Kidney tubule cell (primary cell): Measurements from ENCODE around the gene ZFP36.

ENCODE experiments used
- DNase-seq: peaks from one replicate; pipeline ENCODE4 v3.0.0-alpha.2; 2018; ENCODE audit warnings: low spot score

The ZFP36 gene

GRCh38 chr19:39384839-39385568 lies 21.6 kb upstream of the ZFP36 start:
- no peak for DNase-seq

- DNase-seq = no peak
Observed at GRCh38 chr19:39385629-39386411, 20.8 kb upstream of the ZFP36 start.

GRCh38 chr19:39386557-39386956 lies 20.1 kb upstream of the ZFP36 start:
- no peak for DNase-seq

DNA sequence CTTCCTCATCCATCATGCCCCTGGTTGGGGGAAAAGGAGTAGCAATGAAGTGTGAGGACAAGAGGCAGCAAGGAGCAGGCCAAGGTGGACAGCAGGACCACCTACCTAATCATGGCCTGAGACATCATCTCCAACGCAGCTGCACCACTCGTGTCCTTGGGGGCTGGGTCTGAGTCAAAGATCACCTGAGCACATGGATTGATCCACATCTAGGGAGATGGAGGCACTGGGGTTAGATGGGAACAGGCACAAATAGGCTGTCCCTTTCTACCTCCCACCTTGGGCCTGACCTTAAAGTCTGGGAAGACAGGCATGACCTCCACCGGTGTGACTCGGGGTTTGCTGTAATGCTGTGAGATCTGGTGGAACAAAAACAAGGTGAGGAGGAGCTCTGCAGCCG lies 18.0 kb upstream of the ZFP36 start:
- DNase-seq = no peak

DNA sequence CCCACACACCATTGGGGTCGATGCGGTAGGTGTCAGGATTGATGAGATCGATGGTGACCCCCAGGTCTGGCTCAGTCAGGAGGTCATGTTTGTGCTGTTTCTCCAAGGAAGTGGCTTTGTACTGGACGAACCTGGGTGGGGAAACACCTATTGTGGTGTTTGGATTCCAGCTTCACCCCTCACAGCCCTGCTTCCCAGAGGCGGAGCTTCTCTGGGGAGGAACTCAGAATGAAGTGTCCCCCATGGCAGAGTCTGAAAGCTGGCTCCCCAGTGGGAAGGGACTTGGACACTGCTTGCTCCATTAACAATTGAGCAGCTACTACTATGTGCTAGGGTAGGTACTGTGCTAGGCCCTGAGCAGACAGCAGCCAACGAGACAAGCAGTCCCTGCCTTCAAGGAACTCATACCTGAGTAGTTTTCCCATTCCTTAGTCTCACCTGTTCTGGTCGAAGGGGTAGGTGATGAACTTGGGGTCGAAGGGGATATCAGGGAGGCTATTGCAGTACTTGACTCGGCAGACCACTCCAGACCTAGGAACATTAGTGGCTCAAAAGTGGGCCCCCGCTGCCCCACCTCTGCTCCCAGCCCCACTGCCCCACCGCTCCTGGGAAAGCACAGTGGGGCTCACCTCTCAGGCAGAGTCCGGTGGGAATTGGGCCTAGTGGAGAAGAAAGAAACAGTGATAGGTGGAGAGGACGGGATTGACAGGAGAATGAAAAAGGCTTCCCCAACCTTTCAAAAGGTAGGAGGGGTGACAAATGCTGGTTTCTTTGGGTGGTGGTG lies 16.8 kb upstream of the ZFP36 start:
- DNase-seq = no peak

GRCh38 chr19:39390451-39390750 lies 16.2 kb upstream of the ZFP36 start:
- no peak for DNase-seq

DNA sequence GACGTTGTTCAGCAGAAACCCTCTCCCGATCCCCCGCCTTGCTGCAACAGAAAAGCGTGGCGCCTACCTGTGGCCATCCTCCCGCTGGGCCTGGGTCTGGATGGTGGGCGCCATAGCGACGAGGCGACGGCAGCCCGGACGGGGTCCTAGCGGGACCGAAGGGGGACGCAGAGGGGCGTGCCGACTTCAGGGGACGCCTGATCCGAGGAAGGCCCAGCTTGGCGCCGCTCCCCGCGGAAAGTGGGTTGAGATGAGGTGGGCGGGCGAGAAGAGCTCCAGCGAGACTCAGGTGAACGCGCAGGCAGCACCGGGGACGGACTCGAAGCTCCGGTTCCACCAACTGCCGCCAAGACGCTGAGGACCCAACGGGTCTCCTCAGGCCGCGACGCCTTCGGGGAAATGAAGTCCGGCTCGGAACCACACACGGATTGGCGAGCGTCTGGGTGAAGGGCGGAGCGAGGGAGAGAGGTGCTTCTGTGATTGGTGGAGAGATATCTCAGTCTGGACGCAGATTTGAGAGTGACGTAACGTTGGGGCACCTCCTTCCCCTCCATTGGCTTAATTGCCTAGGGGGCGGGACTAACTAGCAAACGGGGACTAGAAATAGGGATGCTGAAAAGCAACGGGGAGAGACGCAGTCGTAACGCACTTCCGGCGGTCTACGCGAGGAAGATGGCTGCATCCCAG lies 15.8 kb upstream of the ZFP36 start, which contains the start of the genes MED29 and PAF1:
Gene MED29 (plus strand): TSS at position 628 of the 687 bp plus-strand sequence. CDS start 45 bp downstream, at position 673.
Gene PAF1 (minus strand): TSS at position 356 of the 687 bp plus-strand sequence. CDS start 242 bp downstream, at position 114.
- peak; percentile 100 for DNase-seq

DNA sequence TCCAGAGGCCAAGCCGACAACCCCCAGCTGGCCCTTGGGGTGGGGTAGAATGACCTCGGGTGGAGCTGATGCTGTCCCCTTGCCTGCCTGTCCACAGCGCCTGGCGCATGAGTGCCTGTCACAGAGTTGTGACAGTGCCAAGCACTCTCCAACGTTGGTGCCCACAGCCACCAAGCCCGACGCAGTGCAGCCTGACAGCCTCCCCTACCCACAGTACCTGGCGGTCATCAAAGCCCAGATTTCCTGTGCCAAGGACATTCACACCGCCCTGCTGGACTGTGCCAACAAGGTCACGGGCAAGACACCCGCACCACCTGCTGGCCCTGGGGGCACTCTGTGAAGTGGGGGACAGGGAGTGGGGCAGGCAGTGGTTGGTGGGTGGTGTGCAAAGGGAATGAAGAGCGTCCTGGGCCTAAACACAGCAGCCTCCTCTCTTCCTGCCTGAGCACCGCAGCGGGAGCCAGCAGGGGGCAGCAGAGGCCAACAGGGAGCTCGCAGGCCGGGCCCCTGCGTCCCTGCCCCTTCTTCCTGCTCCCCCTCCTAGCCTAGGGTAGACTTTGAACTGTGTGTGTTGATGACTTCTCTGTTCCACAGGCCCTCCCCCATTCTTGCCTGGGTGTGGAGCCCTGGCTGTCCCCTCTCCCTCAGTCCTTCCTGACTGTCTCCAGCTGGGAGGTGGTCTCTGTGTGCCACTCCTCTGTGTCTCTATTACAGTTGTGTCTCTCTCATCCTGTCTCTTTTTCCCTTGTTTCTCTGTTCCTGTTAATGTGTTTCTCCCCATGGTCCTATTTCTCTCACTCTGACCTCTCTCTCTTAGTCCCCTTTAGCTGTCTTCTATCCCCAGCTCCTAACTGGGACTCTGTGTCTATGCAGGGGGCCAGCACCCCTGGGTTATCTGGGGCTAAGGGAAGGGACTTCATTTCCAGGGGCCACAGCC lies 9.0 kb upstream of the ZFP36 start:
- DNase-seq = peak; percentile 85

- DNase-seq = peak; percentile 61
Observed at GRCh38 chr19:39398297-39398864, 8.3 kb upstream of the ZFP36 start.

DNA sequence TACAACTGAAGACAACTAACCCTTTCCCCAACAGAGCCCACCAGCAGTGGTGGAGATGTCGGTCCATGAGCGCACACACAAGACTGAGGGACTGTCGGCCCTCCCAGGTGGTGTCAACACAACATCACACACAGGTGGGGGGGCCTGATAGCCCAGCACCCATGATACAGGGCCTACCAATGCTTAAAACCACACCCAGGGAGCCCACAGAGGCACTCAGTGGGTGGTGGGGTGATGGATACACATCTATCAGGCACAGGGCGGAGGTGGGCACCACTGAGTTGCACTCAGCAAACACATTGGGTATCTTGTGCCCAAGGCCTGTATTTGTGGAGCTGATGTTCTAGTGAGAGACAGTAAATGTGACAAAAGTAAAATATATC lies 7.0 kb upstream of the ZFP36 start:
- DNase-seq = no peak

DNA sequence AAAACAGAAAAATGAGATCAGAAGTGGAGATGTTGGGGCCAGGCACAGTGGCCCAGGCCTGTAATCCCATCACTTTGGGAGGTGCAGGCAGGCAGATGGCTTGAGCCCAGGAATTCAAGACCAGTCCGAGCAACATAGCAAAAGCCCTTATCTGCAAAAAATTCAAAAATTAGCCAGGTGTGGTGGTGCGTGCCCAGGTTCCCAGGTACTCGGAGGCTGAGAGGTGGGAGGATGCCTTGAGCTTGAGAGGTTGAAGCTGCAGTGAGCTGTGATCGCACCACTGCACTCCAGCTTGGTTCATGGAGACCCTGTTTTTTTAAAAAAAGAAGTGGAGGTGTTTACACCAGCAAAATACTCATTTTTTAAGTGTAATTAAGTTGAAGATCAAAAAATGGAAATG lies 6.6 kb upstream of the ZFP36 start:
- DNase-seq = no peak

- no peak for DNase-seq
Observed at GRCh38 chr19:39401070-39401548, 5.5 kb upstream of the ZFP36 start.

- peak; percentile 86 for DNase-seq
Observed at GRCh38 chr19:39401549-39402345, 4.9 kb upstream of the ZFP36 start.

GRCh38 chr19:39402346-39403300 lies 4.0 kb upstream of the ZFP36 start:
- peak; percentile 83 for DNase-seq

- DNase-seq = peak; percentile 96
Observed at GRCh38 chr19:39403331-39404312, 3.0 kb upstream of the ZFP36 start.

- DNase-seq = no peak
Observed at GRCh38 chr19:39405261-39405957, 1.2 kb upstream of the ZFP36 start.
